PC-3 (cell line): ENCODE data around the gene UGT1A5. TPM values are rescaled to one million over a fixed set of nuclear protein-coding genes. Genes with fewer than 3 reads are reported as not detected.

ENCODE experiments used
- ATAC-seq: fragments of 200-7000 bp; cut with Tn5 transposase; 2 replicates; pipeline ENCODE4 v1.9.1; 2020; ENCODE audit warnings: mild to moderate bottlenecking, moderate library complexity
- BruUV-seq: library from RNA; stranded (reverse); fragments of 400-500 nt; replicated peaks from 2 replicates; lab custom pipeline; 2021; lab: Mats Ljungman, UMichigan
- CTCF ChIA-PET: fragments of 300-600 bp; sonication (Branson Sonifier 250); formaldehyde crosslinking; loops from one replicate; lab custom pipeline; 2022; ENCODE audit warnings: antibody characterized with exemption; lab: Charles Lee
- POLR2A ChIA-PET: fragments of 300-600 bp; sonication (Branson Sonifier 250); formaldehyde crosslinking; loops from one replicate; lab custom pipeline; 2022; ENCODE audit warnings: antibody characterized with exemption; ENCODE audit not compliant: unreplicated experiment; lab: Charles Lee
- DNase-seq: peaks from one replicate; pipeline ENCODE4 v3.0.0-alpha.2; 2015
- H2AFZ ChIP-seq: fragments of 300-600 bp; sonication (generic); 2 replicates; pipeline ENCODE4 v1.6.0; 2016; ENCODE audit warnings: antibody characterized with exemption, low read length
- H3F3A ChIP-seq: fragments of 300-600 bp; sonication (generic); one replicate; pipeline ENCODE4 v1.6.0; 2017; ENCODE audit warnings: antibody characterized with exemption, low read length, control low read depth, mild to moderate bottlenecking; ENCODE audit not compliant: unreplicated experiment
- H3K27ac ChIP-seq: fragments of 300-600 bp; sonication (generic); 2 replicates; pipeline ENCODE4 v1.5.1; 2016; ENCODE audit warnings: mild to moderate bottlenecking, low read length
- H3K27me3 ChIP-seq: fragments of 300-600 bp; sonication (generic); 2 replicates; pipeline ENCODE4 v1.6.1; 2016; ENCODE audit warnings: low read length, mixed read lengths
- H3K36me3 ChIP-seq: fragments of 300-600 bp; sonication (generic); 2 replicates; pipeline ENCODE4 v1.6.1; 2016; ENCODE audit warnings: low read depth, mixed run types, low read length, mixed read lengths
- H3K4me1 ChIP-seq: fragments of 300-600 bp; sonication (generic); 2 replicates; pipeline ENCODE4 v1.5.1; 2016; ENCODE audit warnings: low read length; ENCODE audit not compliant: insufficient read depth
- H3K4me2 ChIP-seq: fragments of 300-600 bp; sonication (generic); 2 replicates; pipeline ENCODE4 v1.6.0; 2016; ENCODE audit warnings: low read length
- H3K4me3 ChIP-seq: fragments of 300-600 bp; sonication (generic); 2 replicates; pipeline ENCODE4 v1.5.1; 2016; ENCODE audit warnings: mild to moderate bottlenecking, low read length, mixed read lengths
- H3K79me2 ChIP-seq: fragments of 300-600 bp; sonication (generic); 2 replicates; pipeline ENCODE4 v1.6.1; 2017; ENCODE audit warnings: low read length, mixed read lengths
- H3K9ac ChIP-seq: fragments of 300-600 bp; sonication (generic); 2 replicates; pipeline ENCODE4 v1.6.0; 2016; ENCODE audit warnings: mild to moderate bottlenecking, low read length
- H3K9me2 ChIP-seq: fragments of 300-600 bp; sonication (generic); replicated peaks from 2 replicates; pipeline ENCODE4 v1.6.1; 2016; ENCODE audit warnings: mixed run types, low read length, mixed read lengths
- H3K9me3 ChIP-seq: fragments of 300-600 bp; sonication (generic); 2 replicates; pipeline ENCODE4 v1.6.1; 2016; ENCODE audit warnings: low read length, mixed read lengths
- H4K20me1 ChIP-seq: fragments of 300-600 bp; sonication (generic); 2 replicates; pipeline ENCODE4 v1.6.1; 2016; ENCODE audit warnings: low read length, mixed read lengths
- CTCF ChIP-seq: fragments of 300-600 bp; sonication (generic); conservative IDR thresholded peaks from 2 replicates; pipeline ENCODE4 v1.5.1; 2017; ENCODE audit warnings: antibody characterized with exemption, low read depth, mild to moderate bottlenecking, low read length
- EZH2 ChIP-seq: fragments of 300-600 bp; sonication (generic); IDR thresholded peaks from one replicate; pipeline ENCODE4 v1.6.1; 2017; ENCODE audit warnings: antibody characterized with exemption, mild to moderate bottlenecking, low read length; ENCODE audit not compliant: unreplicated experiment
- EZH2phosphoT487 ChIP-seq: fragments of 300-600 bp; sonication (generic); IDR thresholded peaks from 2 replicates; pipeline ENCODE4 v1.6.1; 2018; ENCODE audit warnings: mild to moderate bottlenecking, antibody characterized with exemption, low read length, borderline replicate concordance
- intact Hi-C: fragments of 100-400 bp; cut with micrococcal nuclease; formaldehyde crosslinking; loops from 2 replicates; pipeline ENCODE4 v1.9.0; 2023
- total RNA-seq: library from RNA; depleted of rRNA; stranded (reverse); fragments of >200 nt; gene quantifications from 2 replicates; pipeline ENCODE4 v1.2.3, GENCODE V29; 2014

Gene UGT1A5
- total RNA-seq, 1 experiment from 2014 or later: not detected

- H3K27ac ChIP-seq: no peak overlapping the region
- no peak for DNase-seq
- H3K9me3 ChIP-seq: no peaks in the 10 kb centered on the region
- no peak overlapping the region for H3K9ac ChIP-seq
- H3K36me3 ChIP-seq: no peaks in the 10 kb centered on the region
- ChIA-PET POLR2A (no interaction called here), CTCF (no interaction called here)
- H4K20me1 ChIP-seq: no peaks in the 10 kb centered on the region
- no TSS peak for BruUV-seq
- H2AFZ ChIP-seq: no peak overlapping the region
- no peak for ATAC-seq
- H3K4me1 ChIP-seq: no peaks in the 10 kb centered on the region
- no peaks in the 10 kb centered on the region for H3F3A ChIP-seq
- H3K79me2 ChIP-seq: no peaks in the 10 kb centered on the region
- intact Hi-C loops: no loop called here
- H3K4me3 ChIP-seq: no peak overlapping the region
- no peaks in the 10 kb centered on the region for H3K27me3 ChIP-seq
- TF ChIP-seq EZH2phosphoT487: no peak
- no peak for TF ChIP-seq CTCF
- TF ChIP-seq EZH2: no peak
- H3K9me2 ChIP-seq: no peaks in the 10 kb centered on the region
- H3K4me2 ChIP-seq: no peak overlapping the region
Observed at GRCh38 chr2:233668605-233669260, 44.0 kb upstream of the UGT1A5 start.

GRCh38 chr2:233671290-233672161, 41.2 kb upstream of the UGT1A5 start, which contains the start of gene UGT1A9:
TSS of gene UGT1A9 (plus strand) at chr2:233671898. CDS start at chr2:233671935, 37 bp downstream.
- Histone ChIP-seq H3K9me3 (no peaks in the 10 kb centered on the region), H3K27ac (no peak within 1 kb of the TSS), H3K4me2 (no peak within 1 kb of the TSS), H2AFZ (no peak within 1 kb of the TSS), H4K20me1 (no peaks in the 10 kb centered on the region), H3F3A (no peaks in the 10 kb centered on the region), H3K36me3 (no peaks in the 10 kb centered on the region), H3K4me1 (no peaks in the 10 kb centered on the region), H3K9me2 (no peaks in the 10 kb centered on the region), H3K4me3 (no peak within 1 kb of the TSS), H3K27me3 (no peaks in the 10 kb centered on the region), H3K79me2 (no peaks in the 10 kb centered on the region), H3K9ac (no peak within 1 kb of the TSS)
- ATAC-seq (no peak), DNase-seq (no peak)
- no TSS peak for BruUV-seq
- POLR2A ChIA-PET: interaction anchor here (0.7 kb wide), 1 partner anchor 12 kb away, joined by 3 read pairs; no protein-coding TSS in a partner anchor
- TF ChIP-seq CTCF (no peak), EZH2phosphoT487 (no peak), EZH2 (no peak)
- CTCF ChIA-PET: no interaction called here
- intact Hi-C loops: no loop called here
